Measurements from ENCODE around the gene CXorf65.

The CXorf65 gene

GRCh38 chrX:71067089-71067488, 39.5 kb downstream of the CXorf65 start:
- no peak for DNase-seq (ENCODE audit: low read depth in 2 of 2)

- no peak for DNase-seq (ENCODE audit: low read depth in 2 of 2)
These were observed 46.4 kb downstream of the CXorf65 start for GRCh38 chrX:71060127-71060526.

GRCh38 chrX:71057848-71058530, 48.6 kb downstream of the CXorf65 start:
- no peak for DNase-seq (ENCODE audit: low read depth in 2 of 2)

- no peak for DNase-seq (ENCODE audit: low read depth in 2 of 2)
These were observed 49.7 kb downstream of the CXorf65 start for GRCh38 chrX:71056867-71057266.

Measured in stimulated activated CD8-positive, alpha-beta memory T cell treated with anti-CD3 and anti-CD28 coated beads, Interleukin-15, amount 100 ng/mL, for 48 hours (primary cell).